NB4 (cell line): ENCODE data around the gene BAG5.

ENCODE experiments used
- CTCF ChIP-seq: IDR thresholded peaks from one replicate; pipeline ENCODE4 v1.5.1; 2012; ENCODE audit warnings: low read depth, low read length
- POLR2A ChIP-seq: IDR thresholded peaks from 2 replicates; pipeline ENCODE4 v1.6.1; 2011; ENCODE audit warnings: mild to moderate bottlenecking; ENCODE audit not compliant: insufficient read length; ENCODE audit errors: extremely low read depth

- TF ChIP-seq CTCF (no peak), POLR2A (no peak)
Observed at GRCh38 chr14:103508521-103509329, 53.7 kb downstream of the BAG5 start.
